IPS DF 6.9 (cell line): ENCODE results near the gene MCOLN2.
A peak's percentile ranks its signal among the peaks of the same experiment; 100 is the strongest.
"Not testable (repeated sequence)": the region's sequence is repeated elsewhere in the genome, so short reads cannot be mapped to it uniquely, and the experiment has no call there.

ENCODE experiments used
- DNase-seq: peaks from one replicate; pipeline ENCODE4 v3.0.0-alpha.2; 2013; ENCODE audit warnings: low read depth, low spot score
- H3K27ac ChIP-seq: one replicate; pipeline ENCODE4 v1.5.1; 2013; ENCODE audit warnings: low read length, control low read depth
- H3K27me3 ChIP-seq: 2 replicates; pipeline ENCODE4 v1.6.1; 2013; ENCODE audit warnings: mild to moderate bottlenecking, low read length; ENCODE audit not compliant: control insufficient read depth, insufficient read depth
- H3K36me3 ChIP-seq: 2 replicates; pipeline ENCODE4 v1.6.1; 2013; ENCODE audit warnings: low read length; ENCODE audit not compliant: control insufficient read depth, insufficient read depth
- H3K4me1 ChIP-seq: 2 replicates; pipeline ENCODE4 v1.6.1; 2013; ENCODE audit warnings: low read length; ENCODE audit not compliant: control insufficient read depth, insufficient read depth
- H3K4me3 ChIP-seq: 2 replicates; pipeline ENCODE4 v1.5.1; 2013; ENCODE audit warnings: mild to moderate bottlenecking, low read length
- H3K9me3 ChIP-seq: 2 replicates; pipeline ENCODE4 v1.6.1; 2013; ENCODE audit warnings: low read length, inconsistent platforms; ENCODE audit not compliant: control insufficient read depth, insufficient read depth
- WGBS: extraction: QIAGEN DNeasy Blood & Tissue Kit; methylation state at CpG from one replicate; pipeline ENCODE4 v1.1.7; 2013; ENCODE audit warnings: mixed read lengths, missing lambda C conversion rate; ENCODE audit not compliant: insufficient read length, insufficient coverage; 5-methylcytosine and 5-hydroxymethylcytosine counted together

MCOLN2 gene

DNA sequence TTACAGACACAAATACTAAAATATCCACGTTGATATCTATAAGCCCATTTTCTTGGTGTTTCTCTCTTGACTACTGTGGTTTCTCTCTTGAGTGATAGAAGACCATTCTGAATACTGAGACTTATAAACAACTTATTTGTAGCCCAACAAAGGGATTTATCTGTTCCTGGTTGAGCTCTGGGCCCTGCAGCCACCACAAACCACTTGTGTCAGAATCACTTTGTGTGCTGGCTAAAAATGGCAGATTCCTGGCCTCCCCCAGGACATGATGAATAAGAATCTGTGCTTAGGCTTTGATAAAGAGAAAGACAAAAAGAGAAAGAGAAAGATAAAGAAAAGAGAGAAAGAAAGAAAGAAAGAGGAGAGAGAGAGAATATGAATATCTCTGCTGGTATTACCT is 18.9 kb upstream of the MCOLN2 start:
- Histone ChIP-seq H3K9me3 (no peaks in the 10 kb centered on the region), H3K36me3 (no peaks in the 10 kb centered on the region), H3K27ac (no peak overlapping the region), H3K27me3 (no peaks in the 10 kb centered on the region), H3K4me3 (no peak overlapping the region), H3K4me1 (no peaks in the 10 kb centered on the region)
- no peak for DNase-seq
- WGBS, result no CpG with 5 or more reads among the region's 1 CpG

DNA sequence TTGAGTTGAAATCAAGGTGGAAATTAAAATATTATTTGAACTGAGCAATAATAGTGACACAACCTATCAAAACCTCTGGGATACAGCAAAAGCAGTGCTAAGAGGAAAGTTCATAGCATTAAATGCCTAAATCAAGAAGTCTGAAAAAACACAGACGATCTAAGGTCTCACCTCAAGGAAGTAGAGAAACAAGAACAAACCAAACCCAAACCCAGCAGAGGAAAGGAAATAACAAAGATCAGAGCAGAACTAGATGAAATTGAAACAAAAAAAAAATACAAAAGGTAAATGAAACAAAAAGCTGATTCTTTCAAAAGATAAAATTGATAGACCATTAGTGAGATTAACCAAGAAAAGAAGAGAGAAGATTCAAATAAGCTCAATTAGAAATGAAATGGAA is 8.7 kb upstream of the MCOLN2 start:
- not testable (repeated sequence) for H3K27me3 ChIP-seq

GRCh38 chr1:85001742-85002141 is 4.8 kb upstream of the MCOLN2 start:
- H3K27me3 ChIP-seq, result peaks cover 19% of the 10 kb centered on the region
- no peaks in the 10 kb centered on the region; the same call in 1 of the 2 replicates for H3K36me3 ChIP-seq
- H3K27ac ChIP-seq, result no peak overlapping the region
- no peaks in the 10 kb centered on the region for H3K9me3 ChIP-seq
- DNase-seq, result no peak
- H3K4me1 ChIP-seq, result 0 out of 2 replicates have a peak, but pooled peaks cover 3% of the 10 kb centered on the region
- H3K4me3 ChIP-seq, result no peak overlapping the region

More for the DNA sequence above, 8.7 kb upstream of the MCOLN2 start:
- H3K4me3 ChIP-seq, H3K27ac ChIP-seq, H3K36me3 ChIP-seq, H3K4me1 ChIP-seq, DNase-seq, H3K9me3 ChIP-seq: not testable (repeated sequence)
- no CpG with 5 or more reads among the region's 1 CpG for WGBS

DNA sequence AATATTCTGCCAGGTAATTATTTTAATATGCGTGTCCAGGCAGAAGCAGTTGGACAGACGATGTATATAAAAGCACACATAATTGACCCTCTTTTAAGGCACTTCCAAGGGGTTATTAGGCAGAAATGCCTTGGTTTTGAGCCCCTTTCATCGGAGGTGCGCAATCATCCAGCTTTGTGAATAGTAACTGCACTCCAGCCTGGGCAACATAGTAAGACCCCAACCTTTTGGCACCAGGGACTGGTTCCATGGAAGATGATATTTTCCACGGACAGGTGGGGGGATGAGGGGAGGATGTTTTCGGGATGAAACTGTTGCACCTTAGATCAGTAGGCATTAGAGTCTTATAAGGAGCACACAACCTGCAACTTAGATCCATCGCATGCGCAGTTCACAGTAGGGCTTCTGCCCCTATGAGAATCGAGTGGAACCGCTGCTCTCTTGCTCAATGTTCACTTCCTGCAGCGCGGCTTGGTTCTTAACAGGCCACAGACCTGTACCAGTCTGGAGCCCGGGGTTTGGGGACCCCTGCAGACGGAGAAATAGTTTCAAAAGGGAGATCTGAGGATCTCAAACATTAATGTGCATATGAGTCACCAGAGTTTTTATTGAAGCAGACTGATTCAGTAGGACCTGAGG is 1.8 kb upstream of the MCOLN2 start:
- H3K9me3 ChIP-seq, result no peaks in the 10 kb centered on the region
- no peak for DNase-seq
- peaks cover 3% of the 10 kb centered on the region; the same call in 1 of the 2 replicates for H3K4me1 ChIP-seq
- H3K36me3 ChIP-seq, result no peaks in the 10 kb centered on the region; the same call in 1 of the 2 replicates
- H3K27me3 ChIP-seq, result peaks cover 22% of the 10 kb centered on the region
- no peak overlapping the region for H3K27ac ChIP-seq
- no CpG with 5 or more reads among the region's 14 CpGs for WGBS
- H3K4me3 ChIP-seq, result no peak overlapping the region; the same call in 1 of the 2 replicates

DNA sequence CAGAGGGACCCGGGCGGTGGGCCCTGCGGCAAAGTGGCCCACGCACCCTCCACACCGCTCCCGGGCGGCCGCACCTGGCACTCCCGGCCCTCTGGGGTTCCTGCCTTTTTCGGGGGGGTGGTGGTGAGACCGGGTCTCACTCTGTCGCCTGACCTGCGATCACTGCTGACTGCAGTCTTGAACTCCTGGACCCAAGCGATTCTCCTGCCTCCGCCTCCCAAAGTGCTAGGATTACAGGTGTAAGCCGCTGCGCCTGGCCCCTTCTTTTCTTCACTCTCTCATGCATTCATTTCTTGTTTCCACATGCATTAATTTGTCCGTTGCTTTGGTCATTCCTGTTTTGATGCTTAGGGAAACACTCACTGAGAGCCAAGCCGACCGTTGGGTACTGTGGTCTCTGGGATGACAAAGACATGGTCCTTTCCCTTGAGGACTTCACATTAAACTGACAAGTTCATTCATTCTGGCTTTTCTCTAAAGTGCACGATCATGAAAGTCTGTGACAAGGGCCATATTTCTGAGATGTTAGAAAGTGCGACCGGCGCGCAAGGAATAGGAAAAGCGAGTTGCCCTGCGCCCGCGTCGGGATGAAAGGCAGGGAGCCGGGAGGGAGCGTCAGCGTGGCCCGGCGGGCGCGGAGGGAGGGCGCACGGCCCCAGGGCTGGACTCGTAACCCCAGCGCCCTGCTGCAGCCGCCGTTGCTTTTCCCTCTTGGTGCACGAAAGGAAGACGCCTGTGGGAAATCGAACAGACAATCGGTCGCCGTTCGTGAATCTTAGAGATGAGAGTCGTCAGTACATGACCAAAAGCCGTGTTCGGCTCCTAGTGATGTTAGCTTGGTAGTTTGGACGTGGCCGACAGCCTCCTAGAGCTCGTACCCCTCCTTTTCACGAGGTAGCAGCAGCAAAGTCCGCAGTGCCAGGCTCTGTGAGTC is 1.0 kb upstream of the MCOLN2 start:
- DNase-seq, result no peak
- Histone ChIP-seq H3K4me1 (peaks cover 3% of the 10 kb centered on the region; the same call in 1 of the 2 replicates), H3K36me3 (no peaks in the 10 kb centered on the region; the same call in 1 of the 2 replicates), H3K27ac (no peak overlapping the region), H3K27me3 (peaks cover 22% of the 10 kb centered on the region), H3K9me3 (no peaks in the 10 kb centered on the region), H3K4me3 (peak overlapping the region; percentile 66)
- WGBS, result no CpG with 5 or more reads among the region's 58 CpGs

DNA sequence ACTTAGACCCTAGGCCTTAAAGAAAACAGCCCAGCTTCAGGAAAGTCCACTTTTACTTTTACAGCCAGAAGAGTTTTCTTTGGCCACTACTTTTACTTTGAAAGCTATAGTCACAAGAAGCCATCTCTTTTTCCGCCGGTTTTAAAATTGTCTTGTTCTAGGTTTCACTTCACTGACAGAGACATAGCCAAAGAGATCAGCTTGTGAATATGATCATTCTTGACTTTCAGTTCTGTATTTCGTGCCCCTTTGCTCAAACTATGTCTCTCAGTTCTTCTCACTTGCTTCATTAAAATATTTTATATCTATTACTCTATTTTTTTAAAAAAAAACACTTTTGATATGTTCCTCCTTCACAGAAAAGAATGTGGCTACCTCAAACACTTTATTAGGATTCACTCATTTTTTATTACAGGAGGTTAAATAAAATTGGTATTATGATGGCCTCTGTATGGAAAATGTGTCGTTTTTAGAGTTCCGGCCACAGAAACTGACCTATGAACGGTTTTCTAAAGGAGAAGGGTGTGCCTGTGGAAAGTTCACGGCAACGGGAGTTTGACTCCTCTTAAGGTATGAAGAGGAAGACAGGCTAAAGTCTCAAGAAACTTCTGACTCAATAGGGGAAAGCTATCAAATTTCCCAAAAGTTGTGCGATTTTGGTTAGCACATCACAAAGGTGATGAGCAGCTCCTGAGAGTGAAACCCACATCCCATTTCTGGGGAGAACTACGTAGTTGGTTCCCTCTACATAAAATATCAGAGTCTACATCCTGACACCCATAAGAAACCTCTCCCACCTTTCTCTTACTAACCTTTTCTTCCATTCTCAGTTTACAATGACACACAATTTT is 1.2 kb downstream of the MCOLN2 start:
- Histone ChIP-seq H3K9me3 (no peaks in the 10 kb centered on the region), H3K36me3 (no peaks in the 10 kb centered on the region; the same call in 1 of the 2 replicates), H3K4me1 (peaks cover 3% of the 10 kb centered on the region; the same call in 1 of the 2 replicates), H3K4me3 (no peak overlapping the region), H3K27ac (no peak overlapping the region), H3K27me3 (peaks cover 22% of the 10 kb centered on the region)
- no CpG with 5 or more reads among the region's 10 CpGs for WGBS
- DNase-seq, result no peak

- Histone ChIP-seq H3K9me3 (no peaks in the 10 kb centered on the region), H3K27me3 (no peaks in the 10 kb centered on the region; the same call in 1 of the 2 replicates), H3K4me1 (no peaks in the 10 kb centered on the region; the same call in 1 of the 2 replicates), H3K36me3 (no peaks in the 10 kb centered on the region), H3K27ac (no peak overlapping the region), H3K4me3 (no peak overlapping the region)
- DNase-seq, result no peak
- no CpG with 5 or more reads among the region's 8 CpGs for WGBS
Observed at GRCh38 chr1:84991097-84991920, 5.6 kb downstream of the MCOLN2 start.

DNA sequence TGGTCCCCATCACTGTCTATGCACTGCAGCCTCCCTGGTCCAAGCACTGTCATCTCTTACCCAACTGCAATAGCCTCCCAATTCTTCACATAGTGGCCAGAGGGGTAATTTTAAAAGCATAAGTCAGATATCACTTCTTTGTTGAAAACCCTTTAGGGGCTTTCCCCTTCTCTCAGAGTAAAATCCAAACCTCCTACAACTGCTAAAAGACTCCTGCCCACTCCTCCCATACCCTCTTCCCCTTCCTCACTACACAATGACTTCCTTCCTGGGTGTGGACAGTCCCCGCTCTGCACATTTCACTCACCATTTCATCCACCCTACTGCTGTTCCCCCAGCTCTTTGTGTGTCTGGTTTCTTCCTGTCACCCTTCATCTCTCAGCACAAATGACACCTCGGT is 8.3 kb downstream of the MCOLN2 start:
- Histone ChIP-seq H3K4me3 (no peak overlapping the region), H3K4me1 (no peaks in the 10 kb centered on the region)

GRCh38 chr1:84986561-84986960 is 10.4 kb downstream of the MCOLN2 start:
- WGBS, result no CpG with 5 or more reads among the region's 3 CpGs
- not testable (repeated sequence) for DNase-seq, H3K36me3 ChIP-seq, H3K4me3 ChIP-seq, H3K27me3 ChIP-seq, H3K27ac ChIP-seq, H3K9me3 ChIP-seq, H3K4me1 ChIP-seq

More for the DNA sequence above, 8.3 kb downstream of the MCOLN2 start:
- no peaks in the 10 kb centered on the region for H3K36me3 ChIP-seq
- no peak for DNase-seq
- no peaks in the 10 kb centered on the region for H3K9me3 ChIP-seq
- H3K27me3 ChIP-seq, result no peaks in the 10 kb centered on the region
- no CpG with 5 or more reads among the region's 2 CpGs for WGBS
- no peak overlapping the region for H3K27ac ChIP-seq
